GM12878 (cell line): Measurements from ENCODE around the gene SCGB2B2. TPM values are rescaled to one million over a fixed set of nuclear protein-coding genes. Genes with fewer than 3 reads are reported as not detected.

ENCODE experiments used
- ATAC-seq: fragments of 200-7000 bp; cut with Tn5 transposase; 3 replicates; pipeline ENCODE4 v1.9.1; 2020; ENCODE audit warnings: mild to moderate bottlenecking, moderate library complexity
- BruUV-seq: library from RNA; stranded (reverse); fragments of 400-500 nt; replicated peaks from 2 replicates; lab custom pipeline; 2021; lab: Mats Ljungman, UMichigan
- CTCF ChIA-PET: fragments of 300-600 bp; sonication (Branson Sonifier 250); formaldehyde crosslinking; extraction: SDS; loops from one replicate; lab custom pipeline; 2021; ENCODE audit warnings: inconsistent platforms; lab: Yijun Ruan, JAX
- POLR2A ChIA-PET: fragments of 350-600 bp; formaldehyde crosslinking; extraction: SDS; loops from one replicate; lab custom pipeline; 2021; ENCODE audit warnings: inconsistent platforms; lab: Charles Lee
- RAD21 ChIA-PET: fragments of 300-600 bp; sonication (Branson Sonifier 250); formaldehyde crosslinking; loops from one replicate; lab custom pipeline; 2023; ENCODE audit warnings: antibody characterized with exemption; ENCODE audit not compliant: unreplicated experiment; lab: Charles Lee
- SMC1A ChIA-PET: fragments of 300-600 bp; sonication (Branson Sonifier 250); formaldehyde crosslinking; loops from one replicate; lab custom pipeline; 2023; ENCODE audit not compliant: unreplicated experiment, uncharacterized antibody; lab: Charles Lee
- DNase-seq: peaks from one replicate; pipeline ENCODE4 v3.0.0-alpha.2; 2011; ENCODE audit warnings: low read depth, low spot score
- FAIRE-seq: peaks from 3 replicates; lab custom pipeline; 2011; peaks lifted over from hg19 to GRCh38; lab: Jason Lieb, UNC
- H2AFZ ChIP-seq: 2 replicates; pipeline ENCODE4 v1.6.0; 2011; ENCODE audit warnings: low read depth, low read length, control low read depth; ENCODE audit not compliant: control insufficient read depth
- H3K27ac ChIP-seq: 2 replicates; pipeline ENCODE4 v1.5.1; 2011; ENCODE audit warnings: control low read depth; ENCODE audit not compliant: control insufficient read depth, insufficient read depth
- H3K27me3 ChIP-seq, 2 experiments: replicated peaks in 1 of 2; 2 replicates each; pipeline versions ENCODE4 v1.6.0 to v1.6.1; 2011; ENCODE audit warnings: low read length in 1 of 2; ENCODE audit not compliant: control insufficient read depth in 2 of 2, insufficient read depth in 2 of 2
- H3K36me3 ChIP-seq, 2 experiments: 2 replicates each; pipeline ENCODE4 v1.5.1; 2011; ENCODE audit warnings: low read length in 1 of 2; ENCODE audit not compliant: control insufficient read depth in 2 of 2, insufficient read depth in 2 of 2
- H3K4me1 ChIP-seq: 2 replicates; pipeline ENCODE4 v1.6.1; 2011; ENCODE audit warnings: mild to moderate bottlenecking, low read length, moderate library complexity, mixed read lengths; ENCODE audit not compliant: control insufficient read depth, insufficient read depth
- H3K4me2 ChIP-seq: 2 replicates; pipeline ENCODE4 v1.6.0; 2011; ENCODE audit warnings: control low read depth; ENCODE audit not compliant: control insufficient read depth, insufficient read depth
- H3K4me3 ChIP-seq: fragments of 200-600 bp; sonication (generic); 2 replicates; pipeline ENCODE4 v1.5.1; 2016
- H3K79me2 ChIP-seq: 2 replicates; pipeline ENCODE4 v1.6.0; 2011; ENCODE audit warnings: low read length; ENCODE audit not compliant: control insufficient read depth, insufficient read depth
- H3K9ac ChIP-seq: 2 replicates; pipeline ENCODE4 v1.8.0; 2011; ENCODE audit warnings: low read length, control low read depth, mixed read lengths; ENCODE audit not compliant: control insufficient read depth, insufficient read depth
- H3K9me3 ChIP-seq: replicated peaks from 3 replicates; pipeline ENCODE4 v1.5.1; 2011; ENCODE audit warnings: mild to moderate bottlenecking, low read length; ENCODE audit not compliant: control insufficient read depth, insufficient read depth
- H4K20me1 ChIP-seq: 2 replicates; pipeline ENCODE4 v1.6.0; 2011; ENCODE audit not compliant: control insufficient read depth, insufficient read depth
- CTCF ChIP-seq, 3 experiments: IDR thresholded peaks in 2 of 3; conservative IDR thresholded peaks in 1 of 3; 2 replicates each; pipeline ENCODE4 v1.5.1; 2011; ENCODE audit warnings: low read depth in 3 of 3, low read length in 3 of 3, mild to moderate bottlenecking in 3 of 3, control low read depth in 2 of 3, moderate library complexity in 2 of 3, inconsistent platforms in 1 of 3, mixed read lengths in 1 of 3; ENCODE audit not compliant: control insufficient read depth in 2 of 3, insufficient read depth in 1 of 3; ENCODE audit errors: extremely low read depth in 1 of 3
- E4F1 ChIP-seq: fragments of 450-650 bp; IDR thresholded peaks from 2 replicates; pipeline ENCODE4 v1.6.1; 2018; ENCODE audit warnings: borderline replicate concordance, mild to moderate bottlenecking; ENCODE audit not compliant: partially characterized antibody
- EP300 ChIP-seq, 2 experiments: fragments of 150-350 bp in 1 of 2; IDR thresholded peaks; 2 replicates each; pipeline ENCODE4 v1.6.1; 2011 to 2012; ENCODE audit warnings: low read depth in 2 of 2, low read length in 2 of 2, borderline replicate concordance in 1 of 2, improper control_type of control experiment in 1 of 2, inconsistent platforms in 1 of 2; ENCODE audit not compliant: control insufficient read depth in 1 of 2
- RAD21 ChIP-seq: IDR thresholded peaks from 2 replicates; pipeline ENCODE4 v1.6.1; 2011; ENCODE audit warnings: mild to moderate bottlenecking, low read depth, low read length, moderate library complexity; ENCODE audit not compliant: insufficient read depth
- SMAD5 ChIP-seq: IDR thresholded peaks from 2 replicates; pipeline ENCODE4 v1.6.1; 2016; ENCODE audit warnings: antibody characterized with exemption, low read depth
- SMC3 ChIP-seq: IDR thresholded peaks from 2 replicates; pipeline ENCODE4 v1.6.1; 2011; ENCODE audit warnings: low read length, improper control_type of control experiment, borderline replicate concordance
- SUPT20H ChIP-seq: IDR thresholded peaks from 2 replicates; pipeline ENCODE4 v1.6.1; 2011; ENCODE audit warnings: low read depth, mild to moderate bottlenecking, low read length, moderate library complexity, borderline replicate concordance; ENCODE audit not compliant: control insufficient read depth
- TCF12 ChIP-seq: IDR thresholded peaks from 2 replicates; pipeline ENCODE4 v1.6.1; 2011; ENCODE audit warnings: low read depth, mild to moderate bottlenecking, low read length
- USF2 ChIP-seq: IDR thresholded peaks from 2 replicates; pipeline ENCODE4 v1.6.1; 2011; ENCODE audit warnings: low read depth, low read length, improper control_type of control experiment, borderline replicate concordance
- WGBS: methylation state at CpG from one replicate; pipeline ENCODE4 v1.1.6; 2016; ENCODE audit warnings: low lambda C conversion rate; ENCODE audit not compliant: insufficient replicate concordance, insufficient coverage; ENCODE audit errors: missing lambda C conversion rate; 5-methylcytosine and 5-hydroxymethylcytosine counted together
- in situ Hi-C: fragments of 300-500 bp; cut with MboI; formaldehyde crosslinking; loops from 9 replicates; pipeline ENCODE4 v1.14.3; 2018; ENCODE audit warnings: mixed read lengths
- intact Hi-C: fragments of 100-400 bp; cut with micrococcal nuclease; formaldehyde crosslinking; loops from one replicate; pipeline ENCODE4 v1.14.2; 2022; ENCODE audit not compliant: unreplicated experiment
- polyA plus RNA-seq, 11 experiments: library from polyadenylated mRNA; depleted of rRNA in 4 of 11; unstranded in 6 of 11; stranded (reverse) in 5 of 11; fragments of >200 nt; fragmentation: Nextera tagmentation in 4 of 11; fragmentation: Illumina TruSeq in 1 of 11; extraction: Ambion mirVana in 4 of 11; extraction: Trizol in 1 of 11; gene quantifications; 1 replicate in 1 of 11; 2 replicates in 10 of 11; pipeline versions ENCODE4 v1.2.1 to v1.2.3, GENCODE V29; 2011 to 2016; ENCODE audit warnings: inconsistent platforms in 2 of 11, missing spikeins in 2 of 11, low read depth in 1 of 11
- total RNA-seq, 4 experiments: library from RNA; depleted of rRNA in 3 of 4; stranded (reverse); fragments of >200 nt in 3 of 4; fragmentation: Illumina TruSeq in 1 of 4; extraction: Trizol in 1 of 4; gene quantifications; 2 replicates each; pipeline versions ENCODE4 v1.2.1 to v1.2.3, GENCODE V29; 2013 to 2021

The SCGB2B2 gene
- total and polyA plus RNA-seq, 10 of the 15 experiments (the other 5 are each of a cell fraction or from before 2014, with no cell fraction given): 0.06 to 0.35 (median 0.21) TPM; not detected in 6

GRCh38 chr19:34662919-34663318, 14.0 kb downstream of the SCGB2B2 start:
- DNase-seq: no peak
- Histone ChIP-seq H3K4me3 (no peak overlapping the region), H4K20me1 (no peaks in the 10 kb centered on the region), H3K79me2 (no peaks in the 10 kb centered on the region)
- no TSS peak for BruUV-seq
- in situ Hi-C loops: no loop called here
- TF ChIP-seq EP300 (IDR thresholded peaks at IDR 0.05; ENCODE audit: borderline replicate concordance in 1 of 2, control insufficient read depth in 1 of 2, low read depth in 2 of 2, low read length in 2 of 2) (no peak), TCF12 (0 out of 2 replicates have a peak, but pooled peaks have one; percentile 73), SMAD5 (no peak), CTCF (IDR thresholded peaks at IDR 0.05 in 2 of 3, conservative IDR thresholded peaks at IDR 0.05 in 1 of 3; ENCODE audit: control insufficient read depth in 2 of 3, extremely low read depth in 1 of 3, insufficient read depth in 1 of 3, low read depth in 3 of 3, low read length in 3 of 3) (peak; percentile 39 to 48 (median 42); a peak in 4 of 6 replicates), SUPT20H (no peak), USF2 (no peak), SMC3 (peak; percentile 33; the same call in 1 of the 2 replicates), E4F1 (no peak), RAD21 (peak; percentile 25; the same call in 1 of the 2 replicates)
- TF ChIP-seq, all 136 proteins: peak for 4
- ATAC-seq (peak; percentile 96), FAIRE-seq (peak; percentile 13)
- intact Hi-C loops: no loop called here
- Histone ChIP-seq H3K36me3 (no peaks in the 10 kb centered on the region), H3K27me3 (no peaks in the 10 kb centered on the region), H3K4me1 (no peaks in the 10 kb centered on the region), H3K9me3 (no peaks in the 10 kb centered on the region; the same call in 2 of the 3 replicates), H3K4me2 (no peak overlapping the region), H2AFZ (no peak overlapping the region), H3K9ac (no peak overlapping the region), H3K27ac (no peak overlapping the region)
- ChIA-PET SMC1A (interaction anchor here (1.5 to 2.3 kb wide), 2 partner anchors 9 to 22 kb away, joined by 3 to 13 read pairs; no protein-coding TSS in a partner anchor), RAD21 (no interaction called here), POLR2A (no interaction called here), CTCF (interaction anchor here (1.5 to 3.2 kb wide), 3 partner anchors 9 to 23 kb away, joined by 6 to 12 read pairs (median 11); partner anchors contain the start of genes SCGB2B2 and ZNF302)
- 10% methylated on average over 5 of the region's 5 CpGs for WGBS
